ENCODE measurements around the gene WDR76. TPM values are rescaled to one million over a fixed set of nuclear protein-coding genes. Genes with fewer than 3 reads are reported as not detected.
"Not testable (repeated sequence)": the region's sequence is repeated elsewhere in the genome, so short reads cannot be mapped to it uniquely, and the experiment has no call there.

The WDR76 gene
- polyA plus RNA-seq, 1 donor from 2014 or later, result 0.43 TPM

- Histone ChIP-seq H3K79me2 (replicated peaks; ENCODE audit: insufficient read depth, low read length) (peaks cover 40% of the 10 kb centered on the region), H4K20me1 (ENCODE audit: insufficient read depth) (no peaks in the 10 kb centered on the region), H3K9me3 (ENCODE audit: low read length) (no peaks in the 10 kb centered on the region), H3K4me2 (ENCODE audit: low read length) (no peak overlapping the region), H3K36me3 (ENCODE audit: insufficient read depth, low read length) (no peaks in the 10 kb centered on the region), H3K27me3 (ENCODE audit: insufficient read depth, low read depth, low read length) (no peaks in the 10 kb centered on the region), H3K4me3 (ENCODE audit: low read length) (peak overlapping the region; percentile 8), H3K9ac (ENCODE audit: low read length) (no peak overlapping the region), H3F3A (ENCODE audit: insufficient read depth, low read length, poor library complexity, severe bottlenecking) (no peaks in the 10 kb centered on the region), H3K27ac (ENCODE audit: low read length) (no peak overlapping the region), H2AFZ (ENCODE audit: low read depth, low read length) (no peak overlapping the region), H3K9me2 (ENCODE audit: insufficient read depth, low read length) (no peaks in the 10 kb centered on the region)
- no peak for TF ChIP-seq MXI1 (conservative IDR thresholded peaks at IDR 0.05; ENCODE audit: poor library complexity, severe bottlenecking)
- TF ChIP-seq EZH2 (IDR thresholded peaks at IDR 0.05; ENCODE audit: borderline replicate concordance, insufficient read depth, low read length, poor library complexity, severe bottlenecking), result no peak
- TF ChIP-seq REST (IDR thresholded peaks at IDR 0.05; ENCODE audit: borderline replicate concordance), result no peak
Measured at GRCh38 chr15:43821505-43821904, 5.3 kb upstream of the WDR76 start.

GRCh38 chr15:43824302-43825246 lies 2.2 kb upstream of the WDR76 start, which contains the start of gene MFAP1:
Gene MFAP1 (minus strand): TSS chr15:43824690. CDS start chr15:43824569, 121 bp downstream.
- Histone ChIP-seq H3F3A (ENCODE audit: insufficient read depth, low read length, poor library complexity, severe bottlenecking) (no peaks in the 10 kb centered on the region), H3K27ac (ENCODE audit: low read length) (peak within 1 kb of the TSS; percentile 86), H2AFZ (ENCODE audit: low read depth, low read length) (peak within 1 kb of the TSS; percentile 70), H3K9me3 (ENCODE audit: low read length) (no peaks in the 10 kb centered on the region), H3K4me2 (ENCODE audit: low read length) (peak within 1 kb of the TSS; percentile 80), H3K9ac (ENCODE audit: low read length) (peak within 1 kb of the TSS; percentile 83), H3K27me3 (ENCODE audit: insufficient read depth, low read depth, low read length) (no peaks in the 10 kb centered on the region), H3K4me3 (ENCODE audit: low read length) (peak within 1 kb of the TSS; percentile 77), H3K9me2 (ENCODE audit: insufficient read depth, low read length) (no peaks in the 10 kb centered on the region), H3K36me3 (ENCODE audit: insufficient read depth, low read length) (no peaks in the 10 kb centered on the region), H3K79me2 (replicated peaks; ENCODE audit: insufficient read depth, low read length) (peaks cover 31% of the 10 kb centered on the region), H4K20me1 (ENCODE audit: insufficient read depth) (no peaks in the 10 kb centered on the region)
- TF ChIP-seq EZH2 (IDR thresholded peaks at IDR 0.05; ENCODE audit: borderline replicate concordance, insufficient read depth, low read length, poor library complexity, severe bottlenecking), result no peak
- peak; percentile 41 for TF ChIP-seq RAD21 (conservative IDR thresholded peaks at IDR 0.05)
- TF ChIP-seq MXI1 (conservative IDR thresholded peaks at IDR 0.05; ENCODE audit: poor library complexity, severe bottlenecking), result peak; percentile 90
- TF ChIP-seq TAF1 (IDR thresholded peaks at IDR 0.05; ENCODE audit: low read depth), result peak; percentile 66
- TF ChIP-seq POLR2AphosphoS5 (IDR thresholded peaks at IDR 0.05), result peak; percentile 90
- no peak for TF ChIP-seq CTCF (IDR thresholded peaks at IDR 0.05; ENCODE audit: poor library complexity, severe bottlenecking)
- peak; percentile 42 for TF ChIP-seq EP300 (conservative IDR thresholded peaks at IDR 0.05; ENCODE audit: poor library complexity, severe bottlenecking)
- peak; percentile 64 for TF ChIP-seq REST (IDR thresholded peaks at IDR 0.05; ENCODE audit: borderline replicate concordance)
- peak; percentile 52 for TF ChIP-seq SMC3 (conservative IDR thresholded peaks at IDR 0.05; ENCODE audit: poor library complexity)

- not testable (repeated sequence) for H2AFZ ChIP-seq (ENCODE audit: low read depth, low read length); H3K9me3 ChIP-seq (ENCODE audit: low read length); H3K27ac ChIP-seq (ENCODE audit: low read length); H3K4me2 ChIP-seq (ENCODE audit: low read length); H3K36me3 ChIP-seq (ENCODE audit: insufficient read depth, low read length); H3K9ac ChIP-seq (ENCODE audit: low read length); H3F3A ChIP-seq (ENCODE audit: insufficient read depth, low read length, poor library complexity, severe bottlenecking); H4K20me1 ChIP-seq (ENCODE audit: insufficient read depth); H3K27me3 ChIP-seq (ENCODE audit: insufficient read depth, low read depth, low read length); H3K4me3 ChIP-seq (ENCODE audit: low read length); H3K9me2 ChIP-seq (ENCODE audit: insufficient read depth, low read length)
- H3K79me2 ChIP-seq (replicated peaks; ENCODE audit: insufficient read depth, low read length), result peaks cover 28% of the 10 kb centered on the region
Measured at GRCh38 chr15:43825305-43825704, 1.5 kb upstream of the WDR76 start.

Measured in neural cell (in vitro differentiated cells).